GM18907 (cell line): Measurements from ENCODE around the gene TPSAB1.
"Not testable (repeated sequence)": the region's sequence is repeated elsewhere in the genome, so short reads cannot be mapped to it uniquely, and the experiment has no call there.

Experiments
- ATAC-seq: cut with Tn5 transposase; IDR thresholded peaks from one replicate; pipeline ENCODE4 v1.9.1; 2021; ENCODE audit warnings: mild to moderate bottlenecking, moderate library complexity; ENCODE audit not compliant: unreplicated experiment

TPSAB1 gene

GRCh38 chr16:1245452-1246020, 5.0 kb downstream of the TPSAB1 start:
- no peak for ATAC-seq

GRCh38 chr16:1247903-1248537, 7.5 kb downstream of the TPSAB1 start:
- ATAC-seq = not testable (repeated sequence)

DNA sequence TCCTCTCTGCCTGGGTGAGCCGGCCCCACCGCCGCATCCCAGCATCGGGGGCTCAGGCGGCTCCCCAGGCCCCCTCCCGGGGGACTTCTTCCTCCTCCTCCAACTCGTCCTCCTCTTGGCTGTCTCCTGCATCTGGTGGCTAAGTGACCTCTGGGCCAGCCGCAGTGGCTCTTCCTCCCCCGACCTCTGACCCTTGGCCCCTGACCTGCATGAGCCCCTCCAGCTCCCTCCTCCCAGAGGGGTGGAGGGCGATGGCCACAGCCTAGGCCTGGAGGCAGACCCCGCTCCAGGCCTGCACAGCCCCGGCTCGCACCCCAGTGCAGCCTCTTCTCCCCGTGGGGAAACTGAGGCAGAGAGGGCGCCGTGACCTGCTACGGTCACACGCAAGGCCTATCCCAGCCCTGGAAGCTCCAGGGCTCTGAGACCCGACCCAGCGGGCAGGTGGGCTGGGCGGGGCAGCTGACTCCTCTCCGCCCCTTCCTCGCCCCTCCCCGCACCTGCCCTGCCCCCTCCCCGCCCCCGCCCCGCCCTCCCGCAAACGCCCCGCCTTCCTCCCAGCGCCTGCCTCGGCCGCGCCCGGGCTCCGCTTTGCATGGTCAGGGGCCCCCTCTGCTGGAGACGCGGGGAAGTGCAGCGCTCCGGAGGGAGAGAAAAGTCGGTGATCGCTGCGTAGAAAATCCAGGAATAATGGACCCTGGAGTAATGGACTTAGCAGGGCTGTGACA, 8.7 kb downstream of the TPSAB1 start:
- ATAC-seq = not testable (repeated sequence)

DNA sequence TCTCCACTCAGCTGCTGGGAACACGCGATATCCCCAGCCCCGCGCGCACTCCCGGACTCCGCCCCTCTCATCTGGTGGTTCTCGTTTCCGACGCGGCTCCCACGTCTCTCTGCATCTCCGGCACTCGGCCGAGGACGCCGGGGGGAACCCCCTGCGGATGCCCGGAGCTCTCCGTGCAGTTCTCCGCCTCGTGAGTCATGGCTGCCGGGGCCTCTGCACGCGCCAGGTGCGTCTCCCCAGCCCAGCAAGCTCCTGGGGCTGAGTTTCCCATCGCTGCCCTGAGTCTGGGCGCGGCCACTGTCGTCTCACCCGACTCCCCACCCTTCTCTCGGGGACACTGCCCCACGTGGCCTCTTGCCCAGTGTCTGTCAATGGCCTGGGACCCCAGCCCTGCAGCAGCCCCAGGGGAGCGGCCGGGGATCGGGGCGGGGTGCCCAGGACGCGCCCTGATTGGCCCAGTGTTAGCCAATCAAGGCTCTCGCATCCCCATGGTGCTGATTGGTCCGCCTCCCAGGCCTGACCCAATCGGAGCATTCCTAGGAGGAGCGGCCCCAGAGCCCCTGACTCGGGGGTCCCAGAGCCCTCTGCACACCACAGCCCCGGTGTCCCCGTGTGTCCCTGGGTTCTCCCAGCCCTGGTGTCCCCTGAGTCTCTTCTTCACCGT, 13.3 kb downstream of the TPSAB1 start:
- ATAC-seq = not testable (repeated sequence)

DNA sequence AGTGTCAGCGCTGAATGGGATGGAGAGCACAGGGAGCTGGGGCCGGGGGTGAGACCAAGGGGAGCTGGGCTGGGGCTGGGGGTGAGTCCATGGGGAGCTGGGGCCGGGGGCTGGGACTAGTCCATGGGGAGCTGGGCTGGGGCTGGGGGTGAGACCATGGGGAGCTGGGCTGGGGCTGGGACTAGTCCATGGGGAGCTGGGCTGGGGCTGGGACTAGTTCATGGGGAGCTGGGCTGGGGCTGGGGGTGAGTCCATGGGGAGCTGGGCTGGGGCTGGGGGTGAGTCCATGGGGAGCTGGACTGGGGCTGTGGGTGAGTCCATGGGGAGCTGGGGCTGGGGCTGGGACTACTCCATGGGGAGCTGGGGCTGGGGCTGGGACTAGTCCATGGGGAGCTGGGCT, 14.3 kb downstream of the TPSAB1 start:
- not testable (repeated sequence) for ATAC-seq

DNA sequence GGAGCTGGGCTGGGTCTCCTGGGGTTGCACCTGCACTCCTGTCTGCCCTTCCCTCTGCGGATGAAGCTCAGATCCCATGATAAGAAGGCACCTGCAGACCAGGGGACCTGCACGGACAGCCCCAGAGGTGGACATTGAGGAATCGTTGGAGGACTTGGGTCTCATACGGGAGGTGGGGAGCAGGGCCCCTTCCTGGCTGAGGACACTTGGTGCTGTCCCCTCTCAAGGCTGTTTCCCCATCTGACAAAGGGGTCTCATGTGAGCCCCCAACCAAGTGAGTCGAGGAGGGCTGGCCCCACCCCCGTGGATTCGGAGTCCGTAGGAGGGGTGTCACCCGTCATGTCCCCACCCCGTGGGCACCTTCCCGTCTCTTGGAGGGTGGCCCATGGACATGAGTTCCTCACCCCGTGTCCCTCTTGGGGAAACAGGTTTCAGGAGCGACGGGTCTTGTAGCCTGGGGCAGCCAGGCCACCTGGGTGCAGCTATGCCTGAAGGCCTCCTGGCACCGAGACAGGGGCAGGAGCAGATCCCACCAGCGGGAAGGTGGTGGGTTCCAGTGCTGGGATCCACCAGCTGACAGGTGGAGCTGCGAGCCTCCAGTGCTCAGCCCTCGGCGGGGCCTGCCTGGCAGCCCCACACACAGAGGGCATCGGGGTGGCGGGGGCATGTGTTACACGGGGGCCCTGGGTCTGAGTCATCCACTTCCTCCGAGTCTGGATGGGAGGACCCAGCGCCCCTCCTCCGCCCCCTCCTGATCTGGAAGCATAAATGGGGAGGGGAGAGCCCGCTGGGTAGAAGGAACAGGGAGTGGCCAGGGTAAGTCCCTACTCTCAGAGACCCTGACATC, 15.0 kb downstream of the TPSAB1 start, which contains the start of gene TPSD1:
TSS of gene TPSD1 (plus strand) at position 794 of the 847 bp plus-strand sequence. CDS start 212 bp downstream, outside the sequence.
- not testable (repeated sequence) for ATAC-seq

- ATAC-seq = not testable (repeated sequence)
Measured at GRCh38 chr16:1256296-1256873, 15.9 kb downstream of the TPSAB1 start.

- ATAC-seq = no peak
Measured at GRCh38 chr16:1256874-1257322, 16.4 kb downstream of the TPSAB1 start.

- no peak for ATAC-seq
Measured at GRCh38 chr16:1257561-1258224, 17.2 kb downstream of the TPSAB1 start.

DNA sequence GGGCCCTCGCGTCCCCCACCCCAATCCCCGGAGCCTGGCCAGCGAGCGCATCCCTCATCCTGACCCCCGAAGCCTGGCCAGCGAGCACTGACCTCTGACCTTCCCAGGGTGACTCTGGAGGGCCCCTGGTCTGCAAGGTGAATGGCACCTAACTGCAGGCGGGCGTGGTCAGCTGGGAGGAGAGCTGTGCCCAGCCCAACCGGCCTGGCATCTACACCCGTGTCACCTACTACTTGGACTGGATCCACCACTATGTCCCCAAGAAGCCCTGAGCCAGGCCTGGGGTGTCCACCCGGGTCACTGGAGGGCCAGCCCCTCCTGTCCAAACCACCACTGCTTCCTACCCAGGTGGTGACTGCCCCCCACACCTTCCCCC, 17.7 kb downstream of the TPSAB1 start:
- no peak for ATAC-seq

GRCh38 chr16:1258906-1259759, 18.6 kb downstream of the TPSAB1 start:
- no peak for ATAC-seq

DNA sequence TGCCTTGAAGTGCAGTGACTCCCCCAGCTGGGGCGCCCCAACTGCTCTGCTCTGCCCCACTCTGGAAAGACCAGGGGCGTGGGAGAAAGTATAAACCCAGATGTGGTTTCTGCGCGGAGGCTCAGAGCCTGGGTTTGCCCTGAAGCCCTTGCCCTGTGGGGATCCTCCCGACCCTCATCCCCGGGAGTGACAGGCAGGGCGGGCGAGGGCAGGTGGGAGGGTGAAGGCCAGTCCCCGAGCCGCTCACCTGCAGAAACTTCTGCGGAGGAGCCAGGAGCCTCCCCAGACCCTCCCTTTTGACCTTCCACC, 19.2 kb downstream of the TPSAB1 start:
- ATAC-seq = no peak

- no peak for ATAC-seq
Measured at GRCh38 chr16:1260101-1260680, 19.7 kb downstream of the TPSAB1 start.

DNA sequence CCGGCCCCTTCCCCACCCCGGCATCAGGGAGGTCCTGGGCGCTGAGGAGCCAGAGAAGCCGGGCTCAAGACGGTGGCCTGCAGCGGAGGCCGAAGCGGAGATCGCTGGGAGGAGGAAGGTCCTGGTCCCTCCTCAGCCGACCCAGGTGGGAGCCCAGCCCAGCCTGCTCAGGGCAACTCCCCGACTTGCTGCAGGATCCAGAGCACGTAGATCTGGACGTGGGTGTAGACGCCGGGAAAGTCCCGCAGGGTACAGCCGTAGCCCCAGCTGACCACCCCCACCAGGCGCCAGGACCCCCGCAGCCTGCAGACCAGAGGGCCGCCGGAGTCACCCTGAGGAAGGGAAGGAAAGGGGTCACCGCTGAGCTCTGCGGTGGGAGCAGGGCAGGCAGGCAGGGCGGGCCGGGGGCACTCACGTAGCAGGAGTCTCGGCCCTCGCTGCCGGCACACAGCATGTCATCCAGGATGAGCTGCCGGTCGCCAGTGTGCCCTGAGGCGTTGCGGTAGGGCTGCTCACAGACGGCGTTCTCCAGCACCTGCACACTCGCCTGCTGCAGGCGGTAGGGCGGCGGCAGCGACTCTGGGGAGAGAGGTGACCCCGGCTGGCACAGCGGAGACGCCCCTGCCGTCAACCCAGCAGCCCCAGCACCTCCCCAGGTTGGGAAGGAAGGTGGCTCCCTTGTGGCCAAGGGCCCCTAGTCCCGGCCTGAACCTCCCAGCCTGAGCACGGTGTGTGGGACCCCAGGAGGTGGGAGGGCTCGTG, 20.8 kb downstream of the TPSAB1 start:
- ATAC-seq = no peak

DNA sequence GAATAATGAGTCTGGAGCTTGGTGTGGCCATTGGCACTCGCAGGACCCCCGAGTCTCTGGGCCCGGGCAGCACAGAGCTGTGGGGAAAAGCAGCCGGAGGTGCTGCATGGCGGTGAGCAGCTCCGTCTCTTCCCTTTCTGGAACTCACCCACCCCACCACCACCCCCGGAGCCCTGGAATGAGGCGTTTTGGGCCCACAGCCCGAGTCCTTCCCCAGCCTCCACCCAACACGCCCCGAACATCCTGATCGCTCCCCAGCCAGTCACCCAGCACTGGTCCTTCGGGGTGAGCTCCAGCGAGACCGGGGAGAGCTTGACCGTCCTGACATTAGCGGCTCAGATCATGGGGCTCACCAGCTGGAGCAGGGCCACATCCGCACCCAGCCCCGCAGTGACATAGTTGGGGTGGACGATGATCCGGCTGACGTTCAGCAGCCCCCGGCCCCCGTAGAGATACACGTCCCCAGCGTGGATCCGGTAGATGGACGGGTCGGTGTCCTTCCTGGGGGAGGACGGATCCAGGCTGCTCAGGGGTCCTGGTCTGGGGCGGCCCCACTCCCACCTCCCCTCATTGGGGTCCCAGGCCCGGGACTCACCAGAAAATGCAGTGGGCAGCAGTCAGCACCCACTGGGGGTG, 21.8 kb downstream of the TPSAB1 start:
- no peak for ATAC-seq

GRCh38 chr16:1262846-1263221, 22.3 kb downstream of the TPSAB1 start:
- ATAC-seq = no peak

GRCh38 chr16:1263591-1264344, 23.3 kb downstream of the TPSAB1 start:
- no peak for ATAC-seq
